Right cardiac atrium (tissue), 5 donors: ENCODE results near the gene ENDOD1. TPM values are rescaled to one million over a fixed set of nuclear protein-coding genes. Genes with fewer than 3 reads are reported as not detected.

Experiments used
- ATAC-seq, 2 donors: fragments of 200-7000 bp; cut with Tn5 transposase; one replicate each; pipeline versions ENCODE4 v1.8.0 to v1.9.1; 2020; ENCODE audit warnings: moderate library complexity in 2 of 2, mild to moderate bottlenecking in 1 of 2
- DNase-seq, 3 donors: peaks; one replicate each; pipeline ENCODE4 v3.0.0-alpha.2; 2020
- H3K27ac ChIP-seq: one replicate; pipeline ENCODE4 v1.5.1; 2013; ENCODE audit warnings: mild to moderate bottlenecking, low read length, control low read depth, moderate library complexity
- H3K27me3 ChIP-seq: one replicate; pipeline ENCODE4 v1.6.1; 2013; ENCODE audit not compliant: control insufficient read depth, insufficient read depth
- H3K4me1 ChIP-seq: one replicate; pipeline ENCODE4 v1.6.1; 2013; ENCODE audit warnings: low read length; ENCODE audit not compliant: control insufficient read depth, insufficient read depth
- H3K4me3 ChIP-seq: one replicate; pipeline ENCODE4 v1.5.1; 2013; ENCODE audit warnings: low read length, control low read depth
- H3K9me3 ChIP-seq: one replicate; pipeline ENCODE4 v1.6.1; 2013; ENCODE audit warnings: low read length; ENCODE audit not compliant: control insufficient read depth
- WGBS: extraction: QIAGEN DNeasy Blood & Tissue Kit; methylation state at CpG from one replicate; pipeline ENCODE4 v1.1.7; 2013; 5-methylcytosine and 5-hydroxymethylcytosine counted together
- intact Hi-C, 4 donors: fragments of 100-400 bp; cut with DNase I; formaldehyde crosslinking; loops; one replicate each; pipeline versions ENCODE4 v1.11.0 to v1.14.0; 2022 to 2023
- polyA plus RNA-seq: library from polyadenylated mRNA; stranded (reverse); fragments of 200-250 nt; gene quantifications from one replicate; pipeline ENCODE4 v1.2.3, GENCODE V29; 2013
- total RNA-seq, 4 donors: library from RNA; stranded (reverse); fragmentation: NEBNext Ultra II Directional; extraction: Animal tissue kit (Norgen Biotek cat#: 25700); gene quantifications; one replicate each; pipeline ENCODE4 v1.2.1, GENCODE V29; 2021
- donor health status: healthy with polysubstance abuse.
- donor health status: DM: no; HTN: yes; CAD: no.
- donor health status: DM: no; HTN: no; CAD: no.
- donor health status: DM: no; HTN: yes; CAD: no; lungs with severe emphysema.
- donor health status: DM: yes; HTN: yes; CAD: no.

The ENDOD1 gene
- total and polyA plus RNA-seq, 5 donors: 8.8 to 19.5 (median 14.5) TPM

DNA sequence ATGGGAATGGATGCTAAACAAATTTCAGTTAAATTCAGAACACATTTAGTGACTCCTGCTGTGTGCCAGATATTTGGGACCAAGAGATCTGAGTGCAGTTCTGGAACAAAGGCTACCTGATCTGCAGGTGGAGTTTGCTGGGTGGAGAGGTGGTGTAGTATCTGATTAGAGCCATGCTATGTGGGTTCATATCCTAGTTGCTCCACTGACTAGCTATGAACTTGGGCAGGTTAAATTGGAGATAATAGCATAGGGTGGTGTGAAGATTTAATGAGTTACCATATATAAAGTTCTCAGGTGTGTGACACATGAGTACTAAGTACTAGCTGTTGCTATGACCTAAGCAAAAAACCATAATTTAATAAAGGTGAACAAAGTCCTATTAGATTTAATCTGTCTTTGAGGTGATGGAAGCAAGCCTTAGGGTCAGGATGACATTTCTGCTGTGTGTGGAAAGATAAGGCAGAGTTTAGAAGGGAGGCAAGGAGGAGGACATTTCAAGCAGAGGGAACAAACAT is 2.1 kb downstream of the ENDOD1 start:
- DNase-seq (no peak), ATAC-seq (no peak)
- H3K9me3 ChIP-seq: no peaks in the 10 kb centered on the region
- H3K4me3 ChIP-seq: no peak overlapping the region
- H3K27me3 ChIP-seq: no peaks in the 10 kb centered on the region
- no peak overlapping the region for H3K27ac ChIP-seq
- peaks cover 5% of the 10 kb centered on the region for H3K4me1 ChIP-seq
- intact Hi-C loops: loop anchor here in 1 of 4 donors (10.0 kb wide), 1 partner anchor 53 kb away; no protein-coding TSS in a partner anchor

DNA sequence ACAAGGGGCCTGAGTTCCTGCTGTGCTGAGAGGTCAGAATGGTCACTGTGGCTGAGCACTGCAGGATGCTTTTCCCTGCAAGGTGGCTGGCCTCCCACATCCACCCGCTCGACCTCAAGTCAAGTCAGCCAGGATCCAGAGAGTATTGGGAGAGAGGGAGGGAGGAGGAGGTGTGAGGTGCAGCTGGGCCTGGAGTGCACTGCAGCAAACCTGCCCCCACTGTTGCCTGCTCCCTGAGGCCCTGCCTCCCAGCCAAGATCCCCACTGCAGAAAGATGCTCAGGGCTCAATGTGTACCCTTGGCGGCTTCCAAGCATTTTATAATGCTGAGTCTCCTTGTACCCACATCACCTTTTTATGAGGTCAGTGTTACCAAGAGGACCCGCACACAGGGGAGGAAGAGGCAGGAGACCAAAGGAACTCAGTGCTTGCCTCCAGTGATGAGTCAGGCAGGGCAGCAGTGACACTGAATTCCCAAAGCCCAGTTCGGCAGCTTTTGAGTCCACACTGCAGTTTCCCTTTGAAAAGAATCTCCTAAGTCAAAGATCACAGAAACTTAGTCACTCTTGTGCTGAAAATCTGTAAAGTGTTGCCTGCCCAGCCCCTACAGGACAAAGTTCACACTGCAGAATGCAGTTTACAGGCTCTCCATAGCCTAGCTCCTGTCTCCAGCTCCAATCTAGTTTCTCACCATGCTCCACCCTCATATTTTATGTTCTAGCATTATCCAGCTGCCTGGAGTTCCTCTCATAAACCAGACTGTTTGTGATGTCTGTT is 3.1 kb downstream of the ENDOD1 start:
- intact Hi-C loops: loop anchor here in 1 of 4 donors (10.0 kb wide), 1 partner anchor 52 kb away; no protein-coding TSS in a partner anchor

DNA sequence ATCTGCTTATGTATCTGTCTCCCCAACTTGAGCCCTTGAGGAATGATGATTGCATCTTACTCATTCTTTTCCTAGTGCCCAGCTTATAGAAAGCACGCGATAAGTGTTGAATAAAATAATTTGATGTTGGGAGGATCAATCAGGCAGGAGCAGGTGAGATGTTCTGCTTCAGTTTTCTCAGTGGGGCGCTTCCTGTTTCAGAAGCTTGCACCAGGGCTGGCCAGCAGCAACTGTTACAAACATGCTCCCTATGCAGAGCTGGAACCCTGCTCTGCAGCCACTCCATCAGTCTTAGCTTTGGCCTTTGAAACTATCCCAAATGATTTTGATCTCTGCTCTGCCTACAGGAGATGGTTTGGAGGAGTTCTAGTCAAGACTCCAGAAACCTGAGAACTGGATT is 3.9 kb downstream of the ENDOD1 start:
- DNase-seq (no peak), ATAC-seq (no peak)
- H3K27ac ChIP-seq: no peak overlapping the region
- H3K4me1 ChIP-seq: peaks cover 5% of the 10 kb centered on the region
- H3K27me3 ChIP-seq: no peaks in the 10 kb centered on the region
- intact Hi-C loops: loop anchor here in 1 of 4 donors (10.0 kb wide), 1 partner anchor 51 kb away; no protein-coding TSS in a partner anchor
- 92% methylated on average over 3 of the region's 3 CpGs for WGBS
- H3K4me3 ChIP-seq: no peak overlapping the region
- H3K9me3 ChIP-seq: no peaks in the 10 kb centered on the region

More for the DNA sequence above, 3.1 kb downstream of the ENDOD1 start:
- 58% methylated on average over 5 of the region's 5 CpGs for WGBS
- Histone ChIP-seq H3K4me1 (peaks cover 5% of the 10 kb centered on the region), H3K27me3 (no peaks in the 10 kb centered on the region), H3K4me3 (no peak overlapping the region), H3K27ac (no peak overlapping the region), H3K9me3 (no peaks in the 10 kb centered on the region)
- DNase-seq (no peak), ATAC-seq (no peak)

DNA sequence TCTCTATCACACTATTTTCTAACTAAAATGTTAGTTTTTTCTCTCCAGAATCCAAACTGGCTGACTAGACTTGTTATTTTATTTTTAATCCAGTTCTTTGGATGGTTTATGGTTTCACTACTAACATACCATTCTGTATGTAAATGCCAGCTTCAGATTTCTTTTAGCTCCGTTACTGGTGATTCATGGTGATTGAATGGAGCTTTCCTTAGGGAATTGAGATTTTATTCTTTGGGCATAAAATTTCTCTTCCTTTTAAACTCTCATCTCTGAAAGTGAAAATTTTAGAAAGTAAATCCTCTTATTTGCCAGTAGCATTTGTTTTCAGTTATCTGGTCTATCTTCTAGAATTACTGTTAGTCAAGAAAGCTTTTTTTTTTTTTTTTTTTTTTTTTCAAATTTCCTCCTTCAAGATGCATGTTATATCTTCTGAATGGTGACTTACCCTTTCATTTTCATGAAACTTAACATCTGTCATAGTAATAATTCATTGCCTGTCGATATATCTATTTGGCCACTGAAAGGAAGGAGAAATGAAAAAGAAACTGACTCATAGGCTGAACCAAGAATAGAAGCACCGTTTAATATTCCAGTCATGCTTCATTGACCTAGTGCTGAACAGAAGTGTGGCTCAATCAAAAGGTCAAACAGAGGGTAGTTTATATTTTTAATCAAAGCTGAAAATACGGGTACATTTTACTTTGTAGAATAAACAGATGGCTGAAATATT is 6.4 kb downstream of the ENDOD1 start:
- ATAC-seq (no peak), DNase-seq (no peak)
- Histone ChIP-seq H3K4me1 (peaks cover 4% of the 10 kb centered on the region), H3K9me3 (no peaks in the 10 kb centered on the region), H3K4me3 (no peak overlapping the region), H3K27ac (no peak overlapping the region), H3K27me3 (no peaks in the 10 kb centered on the region)
- intact Hi-C loops: loop anchor here in 1 of 4 donors (10.0 kb wide), 1 partner anchor 49 kb away; no protein-coding TSS in a partner anchor
- 32% methylated on average over 4 of the region's 4 CpGs for WGBS

DNA sequence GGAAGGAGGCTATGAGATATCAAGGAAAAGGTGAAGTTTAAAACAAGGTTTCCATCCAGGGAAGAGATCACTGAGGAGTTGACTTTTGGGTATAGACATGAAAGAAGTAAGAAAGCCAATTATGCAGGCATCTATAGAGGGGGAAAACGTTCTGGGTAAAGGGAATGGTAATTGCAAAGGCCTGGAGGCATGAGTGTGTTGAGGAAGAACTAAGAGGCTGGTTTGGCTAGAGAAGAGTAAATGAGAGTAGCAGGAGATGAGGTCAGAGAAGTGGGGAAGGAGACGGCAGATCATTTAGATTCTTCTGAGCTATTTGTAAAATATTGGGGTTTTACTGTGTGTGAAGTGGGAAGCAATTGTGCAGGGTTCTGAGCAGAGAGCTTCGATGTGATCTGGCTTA is 7.6 kb downstream of the ENDOD1 start:
- ATAC-seq: no peak
- peaks cover 3% of the 10 kb centered on the region for H3K4me1 ChIP-seq
- H3K4me3 ChIP-seq: no peak overlapping the region
- H3K9me3 ChIP-seq: no peaks in the 10 kb centered on the region
- no peak overlapping the region for H3K27ac ChIP-seq
- DNase-seq: no peak
- WGBS: 72% methylated on average over 3 of the region's 3 CpGs
- no peaks in the 10 kb centered on the region for H3K27me3 ChIP-seq
- intact Hi-C loops: loop anchor here in 1 of 4 donors (10.0 kb wide), 1 partner anchor 48 kb away; no protein-coding TSS in a partner anchor

DNA sequence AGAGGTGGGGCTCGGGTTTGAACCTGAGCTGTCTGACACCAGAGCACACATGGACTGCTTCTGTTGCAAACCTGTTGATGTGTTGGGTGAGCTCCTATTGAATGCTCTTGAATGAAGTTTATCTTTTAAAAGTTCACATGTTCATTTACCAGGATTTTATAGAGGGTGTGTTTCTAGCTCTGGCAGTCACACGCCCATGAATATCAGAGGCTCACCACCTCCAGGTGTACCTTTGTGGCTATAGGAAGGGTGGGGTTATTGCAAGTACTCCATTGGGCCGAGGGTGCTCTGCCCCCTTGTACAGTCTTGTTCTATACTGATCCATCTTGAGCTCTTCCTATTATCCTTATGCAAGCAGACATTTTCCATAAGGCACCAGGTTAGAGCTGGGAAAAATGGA is 9.2 kb downstream of the ENDOD1 start:
- WGBS: 95% methylated on average over 3 of the region's 3 CpGs
- ATAC-seq (no peak), DNase-seq (no peak)
- no peaks in the 10 kb centered on the region for H3K9me3 ChIP-seq
- no peaks in the 10 kb centered on the region for H3K27me3 ChIP-seq
- intact Hi-C loops: loop anchor here in 1 of 4 donors (10.0 kb wide), 1 partner anchor 46 kb away; no protein-coding TSS in a partner anchor
- no peak overlapping the region for H3K4me3 ChIP-seq
- H3K4me1 ChIP-seq: no peaks in the 10 kb centered on the region
- no peak overlapping the region for H3K27ac ChIP-seq

DNA sequence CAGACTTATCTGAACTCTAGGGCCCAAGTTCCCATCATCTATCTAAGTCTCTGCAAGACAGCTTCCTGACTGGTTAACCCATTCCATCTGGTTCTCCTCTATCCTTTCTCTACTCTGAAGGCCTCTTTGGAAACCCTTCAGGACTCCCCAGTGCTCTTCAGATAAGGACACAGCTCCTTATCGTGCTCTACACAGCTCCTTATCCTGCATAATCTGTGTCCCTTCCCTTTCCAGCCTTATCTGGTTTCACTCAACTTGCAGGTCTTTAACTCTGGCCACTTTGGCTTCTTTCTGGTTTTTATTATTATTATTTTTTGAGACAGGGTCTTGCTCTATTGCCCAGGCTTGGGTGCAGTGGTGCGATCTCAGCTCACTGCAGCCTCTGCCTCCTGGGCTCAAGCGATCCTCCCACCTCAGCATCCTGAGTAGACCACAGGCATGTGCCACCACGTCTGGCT is 10.6 kb downstream of the ENDOD1 start:
- WGBS: 86% methylated on average over 4 of the region's 4 CpGs
- H3K27me3 ChIP-seq: no peaks in the 10 kb centered on the region
- no peaks in the 10 kb centered on the region for H3K9me3 ChIP-seq
- ATAC-seq (no peak), DNase-seq (no peak)
- H3K27ac ChIP-seq: no peak overlapping the region
- no peaks in the 10 kb centered on the region for H3K4me1 ChIP-seq
- H3K4me3 ChIP-seq: no peak overlapping the region
- intact Hi-C loops: no loop called here

DNA sequence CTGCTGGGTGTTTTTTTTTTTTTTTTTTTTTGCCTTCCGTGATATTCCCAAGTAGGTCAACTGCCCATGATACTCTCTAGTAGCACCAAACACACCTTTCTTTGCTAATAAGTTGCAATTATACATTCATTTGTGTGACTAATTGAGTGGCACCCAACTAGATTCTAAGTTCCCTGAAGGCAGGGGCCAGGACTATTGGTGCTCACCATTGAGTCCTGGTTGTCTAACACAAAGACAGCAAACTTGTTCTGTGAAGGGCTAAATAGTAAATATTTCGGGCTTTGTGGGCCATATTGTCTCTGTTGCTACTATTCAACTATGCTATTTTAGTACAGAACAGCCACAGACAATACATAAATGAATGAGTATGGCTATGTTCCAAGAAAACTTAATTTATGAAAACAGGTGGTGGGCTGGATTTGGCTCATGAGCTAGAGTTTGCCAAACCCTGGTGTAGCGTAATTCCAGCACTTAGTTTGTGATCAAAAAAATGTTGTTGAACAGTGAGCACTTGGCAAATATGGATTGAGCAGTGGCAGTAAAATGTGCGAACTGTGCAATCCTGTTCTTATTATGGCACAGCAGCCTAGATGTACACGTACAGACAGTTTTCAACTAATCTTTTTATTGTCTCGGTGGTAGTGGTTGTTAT is 11.3 kb downstream of the ENDOD1 start:
- intact Hi-C loops: no loop called here

DNA sequence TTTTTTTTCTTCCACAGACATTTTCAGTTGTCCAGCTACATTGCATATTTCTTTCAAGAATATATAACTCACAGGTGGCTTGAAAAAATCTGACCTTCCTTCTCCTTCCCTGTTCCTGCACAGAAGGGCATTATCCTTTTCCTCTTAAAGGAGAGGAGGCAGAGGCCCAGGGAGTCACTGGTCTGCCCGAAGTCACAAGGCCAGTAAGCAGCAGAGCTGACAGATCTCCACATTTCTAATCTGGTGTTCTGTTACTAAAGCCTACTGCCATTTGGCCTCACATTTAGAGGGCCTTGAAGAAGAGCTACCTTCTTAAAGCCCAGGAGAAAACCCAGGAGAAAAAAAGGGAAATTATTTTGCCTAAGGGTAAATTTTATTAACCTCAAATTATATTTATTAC is 12.3 kb downstream of the ENDOD1 start:
- Histone ChIP-seq H3K27me3 (no peaks in the 10 kb centered on the region), H3K27ac (no peak overlapping the region), H3K4me3 (no peak overlapping the region), H3K9me3 (no peaks in the 10 kb centered on the region), H3K4me1 (peaks cover 2% of the 10 kb centered on the region)
- 67% methylated on average over 1 of the region's 1 CpG for WGBS
- intact Hi-C loops: no loop called here
- ATAC-seq (no peak), DNase-seq (no peak)

More for the DNA sequence above, 11.3 kb downstream of the ENDOD1 start:
- ATAC-seq: no peak
- 86% methylated on average over 6 of the region's 6 CpGs for WGBS
- Histone ChIP-seq H3K9me3 (no peaks in the 10 kb centered on the region), H3K4me1 (no peaks in the 10 kb centered on the region), H3K27me3 (no peaks in the 10 kb centered on the region), H3K4me3 (no peak overlapping the region), H3K27ac (no peak overlapping the region)
- DNase-seq: no peak

DNA sequence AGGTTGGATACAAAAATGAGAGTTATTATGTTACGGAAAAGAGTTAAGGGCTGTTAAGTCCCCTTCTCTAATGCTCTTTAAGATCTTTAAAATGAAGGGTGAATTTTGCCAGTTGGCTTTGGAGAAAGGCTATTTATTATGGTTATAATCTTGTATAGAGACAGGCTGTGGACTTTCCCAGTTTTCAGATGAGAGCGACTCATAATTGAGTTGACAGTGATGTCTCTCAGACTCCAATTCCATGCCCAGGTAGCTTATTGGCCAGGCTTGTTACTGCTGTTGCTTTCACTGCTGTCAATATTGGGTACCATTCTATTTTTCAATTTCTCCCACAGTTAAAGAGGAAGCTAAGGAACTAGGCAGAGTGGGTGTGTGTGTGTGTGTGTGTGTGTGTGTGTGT is 13.1 kb downstream of the ENDOD1 start:
- 97% methylated on average over 2 of the region's 2 CpGs for WGBS
- no peak for ATAC-seq

More for the DNA sequence above, 13.1 kb downstream of the ENDOD1 start:
- intact Hi-C loops: no loop called here
- Histone ChIP-seq H3K27ac (no peak overlapping the region), H3K9me3 (no peaks in the 10 kb centered on the region), H3K4me3 (no peak overlapping the region), H3K27me3 (no peaks in the 10 kb centered on the region), H3K4me1 (peaks cover 2% of the 10 kb centered on the region)
- no peak for DNase-seq
